NCI-H345 treated with DMSO at 0.1 percent for 48 hours (cell line): ENCODE data around the gene C19orf25.
"Not testable (repeated sequence)": the region's sequence is repeated elsewhere in the genome, so short reads cannot be mapped to it uniquely, and the experiment has no call there.

Experiments
- DNase-seq: peaks from one replicate; lab custom pipeline; 2025; ENCODE audit not compliant: unreplicated experiment; lab: John Stamatoyannopoulos, UW

Gene C19orf25

DNA sequence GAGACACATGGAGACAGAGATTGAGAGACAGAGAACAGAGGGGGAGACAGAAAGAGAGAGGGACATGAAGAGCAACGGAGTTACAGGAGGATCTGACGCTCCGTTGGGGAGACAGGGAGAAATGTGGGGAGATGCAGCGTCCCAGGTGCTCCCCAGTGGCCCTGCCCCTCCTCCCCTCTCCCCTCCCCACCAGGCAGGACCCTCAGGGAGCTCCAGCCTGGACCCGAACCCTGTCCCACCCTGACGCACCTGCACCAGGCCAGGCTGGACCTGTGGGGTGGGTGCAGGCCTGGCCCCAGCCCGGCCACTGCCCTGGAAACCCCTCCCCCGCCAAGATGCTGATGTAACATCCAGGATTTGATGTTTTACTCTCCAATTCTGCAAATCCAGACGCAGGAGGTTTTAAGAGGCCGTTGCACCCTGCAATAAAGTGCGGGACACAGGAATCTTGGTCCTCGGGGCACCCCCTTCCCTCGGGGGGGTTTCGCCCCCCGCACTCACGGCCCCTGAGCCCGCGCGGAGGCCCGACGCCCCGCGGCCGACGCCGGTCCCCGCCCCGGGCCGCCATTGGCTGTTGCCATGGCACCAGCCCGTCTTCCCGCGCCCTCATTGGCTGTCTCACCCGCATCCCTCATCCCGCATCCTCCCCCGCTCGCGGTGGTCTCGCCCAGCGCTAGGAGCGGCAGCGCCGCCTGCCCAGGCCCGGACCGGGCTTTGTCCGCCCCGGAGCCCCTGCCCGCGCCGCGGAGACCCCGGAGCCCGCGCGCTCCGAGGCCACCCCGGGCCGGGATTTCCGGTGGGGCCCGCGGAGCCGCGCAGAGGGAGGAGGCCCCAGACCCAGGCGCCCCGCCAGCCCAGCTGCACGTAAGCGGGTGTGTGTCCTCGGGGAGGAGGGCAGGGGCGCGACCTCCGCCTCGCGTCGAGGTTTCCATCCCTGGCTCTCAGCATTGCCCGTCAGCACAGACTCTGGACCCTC lies 29.3 kb downstream of the C19orf25 start, which contains the start of gene APC2:
TSS of gene APC2 (plus strand) at position 655 of the 976 bp plus-strand sequence. CDS start 2,881 bp downstream, outside the sequence.
- DNase-seq, result peak; percentile 57

GRCh38 chr19:1447944-1448343 lies 31.1 kb downstream of the C19orf25 start:
- DNase-seq, result no peak

GRCh38 chr19:1447504-1447903 lies 31.5 kb downstream of the C19orf25 start:
- no peak for DNase-seq

- no peak for DNase-seq
These were observed 32.1 kb downstream of the C19orf25 start for GRCh38 chr19:1446713-1447481.

- DNase-seq, result peak; percentile 26
These were observed 32.9 kb downstream of the C19orf25 start for GRCh38 chr19:1445932-1446712.

DNA sequence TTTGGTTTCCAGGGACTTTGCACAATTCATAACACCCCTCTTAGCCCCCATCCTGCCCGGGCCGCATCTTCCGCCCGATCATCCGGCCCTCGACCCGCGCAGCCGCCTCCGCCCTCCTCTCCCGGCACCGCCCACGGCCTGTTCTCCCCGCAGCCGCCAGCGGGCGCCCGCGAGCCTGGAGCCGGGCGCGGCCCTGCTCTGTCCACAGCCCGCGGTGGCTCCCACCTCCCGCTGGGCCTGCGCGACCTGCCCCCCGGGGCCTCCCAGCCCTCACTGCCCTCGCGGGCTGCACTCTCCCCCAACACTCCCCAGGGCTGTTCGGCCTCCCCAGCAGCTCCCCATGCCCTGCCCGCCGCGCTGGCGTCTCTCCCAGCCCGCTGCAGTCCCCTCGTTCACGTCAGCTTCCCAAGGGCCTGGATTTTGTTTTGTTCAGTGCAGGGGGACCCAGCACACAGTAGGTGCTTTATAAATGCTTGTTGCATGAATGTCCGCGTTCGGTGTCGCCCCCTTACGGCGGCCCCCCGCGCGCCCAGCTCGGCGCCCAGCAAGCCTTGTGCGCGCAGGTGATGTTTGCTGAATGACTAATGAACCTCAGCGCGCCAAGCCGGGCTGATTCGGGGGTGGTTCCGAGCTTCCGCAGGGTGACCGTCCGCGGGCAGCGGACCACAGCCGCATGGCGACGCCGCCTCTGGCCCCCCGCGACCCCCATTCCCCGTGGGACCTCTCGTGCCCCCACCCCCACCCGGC lies 33.7 kb downstream of the C19orf25 start:
- peak; percentile 46 for DNase-seq

GRCh38 chr19:1441677-1442438 lies 37.2 kb downstream of the C19orf25 start:
- DNase-seq, result no peak

- DNase-seq, result no peak
These were observed 38.0 kb downstream of the C19orf25 start for GRCh38 chr19:1441022-1441426.

DNA sequence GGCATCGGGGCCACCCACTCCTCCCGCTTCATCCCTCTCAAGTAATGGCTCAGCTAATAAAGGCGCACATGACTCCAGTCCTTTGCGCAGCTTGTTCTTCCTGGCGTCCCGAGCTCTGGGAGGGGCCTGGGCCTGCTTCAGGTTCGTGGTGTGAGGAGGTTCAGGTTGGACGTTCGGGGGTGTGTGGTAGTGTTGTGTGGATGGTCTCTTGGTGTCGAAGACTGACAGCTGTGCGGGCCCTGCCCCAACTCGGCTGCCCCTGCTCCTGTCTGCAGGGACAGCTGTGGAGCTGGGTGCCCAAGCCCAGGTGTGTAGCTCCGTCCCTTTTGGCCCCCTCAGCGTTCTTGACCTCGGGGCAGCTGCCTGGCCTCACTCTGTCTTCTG lies 38.6 kb downstream of the C19orf25 start:
- DNase-seq, result no peak

DNA sequence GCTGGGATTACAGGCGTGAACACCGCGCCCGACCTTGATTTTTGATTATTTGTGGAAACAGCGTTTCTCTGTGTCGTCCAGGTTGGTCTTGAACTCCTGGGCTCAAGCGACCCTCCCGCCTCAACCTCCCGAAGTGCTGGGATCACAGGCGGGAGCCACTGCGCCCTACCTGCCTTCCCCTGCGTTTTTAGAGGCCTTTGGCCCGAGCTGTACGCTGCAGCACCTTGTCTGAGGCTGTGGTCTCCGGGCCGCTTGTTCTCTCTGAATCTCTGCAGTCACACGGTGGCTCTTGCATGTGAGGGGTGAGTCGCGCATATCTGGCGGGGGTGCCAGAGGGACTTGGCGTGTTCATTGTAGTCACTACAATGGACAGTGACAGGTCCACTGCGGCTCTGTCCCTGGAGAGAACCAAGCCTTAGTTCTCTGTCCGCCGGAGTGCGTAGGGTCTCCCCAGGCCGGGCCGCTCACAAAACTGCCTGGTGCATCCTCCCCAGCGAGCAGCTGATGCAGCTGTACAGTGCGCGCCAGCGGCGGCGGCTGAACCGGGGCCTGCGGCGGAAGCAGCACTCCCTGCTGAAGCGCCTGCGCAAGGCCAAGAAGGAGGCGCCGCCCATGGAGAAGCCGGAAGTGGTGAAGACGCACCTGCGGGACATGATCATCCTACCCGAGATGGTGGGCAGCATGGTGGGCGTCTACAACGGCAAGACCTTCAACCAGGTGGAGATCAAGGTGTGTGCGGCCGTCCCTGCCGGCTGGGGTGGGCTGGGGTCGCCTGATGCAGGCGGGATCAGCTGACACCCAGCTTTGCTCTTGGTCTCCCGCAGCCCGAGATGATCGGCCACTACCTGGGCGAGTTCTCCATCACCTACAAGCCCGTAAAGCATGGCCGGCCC lies 39.2 kb downstream of the C19orf25 start:
- DNase-seq, result not testable (repeated sequence)

DNA sequence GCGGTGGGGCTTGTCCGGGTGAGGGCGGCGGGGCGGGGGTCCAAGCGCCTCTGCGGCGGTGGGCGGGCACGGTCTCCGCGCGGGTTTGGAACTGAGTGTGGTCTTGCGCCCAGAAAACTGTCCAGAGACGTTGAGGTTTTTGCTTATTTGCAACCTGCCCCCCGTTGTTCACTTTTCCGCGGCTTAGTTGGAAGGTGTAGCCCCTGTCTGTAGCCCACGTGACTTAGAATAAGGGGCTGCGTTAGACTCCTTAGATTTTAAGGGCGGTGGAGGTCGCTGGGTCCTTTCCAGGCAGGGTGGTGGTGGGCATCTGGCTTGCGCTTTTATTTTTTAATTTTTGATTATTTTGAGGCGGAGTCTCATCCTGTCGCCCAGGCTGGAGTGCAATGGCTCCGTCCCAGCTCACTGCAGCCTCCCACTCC lies 40.1 kb downstream of the C19orf25 start:
- no peak for DNase-seq

- peak; percentile 92 for DNase-seq
These were observed 40.7 kb downstream of the C19orf25 start, which contains the start of gene RPS15 for GRCh38 chr19:1438035-1438932. Gene RPS15, plus strand, starts transcription at chr19:1438396. Its CDS starts 30 bp downstream, at chr19:1438426.

DNA sequence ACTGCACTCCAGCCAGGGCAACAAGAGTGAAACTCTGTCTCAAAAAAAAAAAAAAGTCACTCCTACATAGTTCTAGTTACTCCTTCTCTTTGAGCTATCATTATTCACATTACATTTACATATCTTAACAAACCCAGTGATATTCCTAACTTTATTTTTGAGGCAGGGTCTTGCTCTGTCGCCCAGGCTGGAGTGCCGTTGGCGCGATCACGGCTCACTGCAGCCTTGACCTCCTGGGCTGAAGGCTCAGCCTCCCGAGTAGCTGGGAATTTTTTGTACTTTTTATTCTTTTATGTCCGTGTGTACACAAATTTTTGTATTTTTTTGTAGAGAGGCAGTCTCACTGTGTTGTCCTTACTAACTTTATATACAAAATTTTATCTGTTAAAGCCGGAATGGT lies 41.4 kb downstream of the C19orf25 start:
- no peak for DNase-seq

DNA sequence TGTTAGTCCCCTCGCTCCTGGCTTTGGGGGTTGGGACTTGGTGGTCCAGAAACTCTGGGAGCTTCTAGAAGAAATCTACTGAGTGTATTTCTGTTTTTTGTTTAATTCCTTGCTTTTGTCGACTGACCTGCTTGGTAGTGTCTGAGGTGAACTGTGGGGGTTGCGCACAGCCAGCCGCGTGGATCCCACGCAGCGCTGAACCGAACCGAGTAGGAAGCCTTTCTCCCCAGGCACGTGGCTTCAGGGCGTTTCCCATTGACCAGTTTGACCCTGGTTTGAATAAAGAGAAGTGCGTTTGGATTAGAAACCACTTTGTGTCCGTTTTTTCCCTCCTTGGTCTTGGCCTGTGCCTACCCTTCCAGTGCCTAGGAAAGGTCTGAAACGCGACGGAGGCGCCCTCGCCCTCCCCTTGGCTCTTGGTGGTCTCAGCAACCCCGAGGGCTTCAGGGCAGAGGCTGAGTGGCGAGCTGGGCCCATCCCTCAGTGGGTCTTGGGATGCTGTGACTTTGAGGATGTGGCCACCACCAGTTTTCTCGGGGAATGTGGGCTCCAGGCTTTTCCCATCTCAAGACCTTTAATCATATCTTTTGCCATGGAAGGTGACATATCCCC lies 43.5 kb downstream of the C19orf25 start:
- DNase-seq, result no peak

DNA sequence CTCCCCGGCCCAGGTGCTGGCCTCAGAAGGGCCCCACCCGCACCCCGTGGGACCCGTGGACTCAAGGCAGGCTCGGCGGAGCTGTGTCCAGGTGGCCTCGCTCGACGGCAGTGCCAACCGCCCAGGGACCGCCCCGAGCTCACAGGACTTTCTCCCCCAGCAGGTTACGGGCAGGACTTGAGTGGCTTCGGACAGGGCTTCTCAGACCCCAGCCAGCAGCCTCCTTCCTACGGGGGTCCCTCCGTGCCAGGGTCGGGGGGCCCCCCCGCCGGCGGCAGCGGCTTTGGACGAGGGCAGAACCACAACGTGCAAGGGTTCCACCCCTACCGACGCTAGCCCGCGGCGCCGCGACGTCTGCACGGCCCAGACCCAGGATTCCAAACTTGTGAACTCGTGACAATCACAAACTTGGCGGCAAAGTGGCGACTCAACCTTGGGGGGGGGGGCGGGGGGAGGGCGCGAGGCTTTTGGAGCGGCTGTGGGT lies 44.4 kb downstream of the C19orf25 start:
- no peak for DNase-seq

- DNase-seq, result no peak
These were observed 45.0 kb downstream of the C19orf25 start for GRCh38 chr19:1434040-1434366.
